Activated T-cell treated with anti-CD3 and anti-CD28 coated beads for 4 hours (primary cell): Measurements from ENCODE around the gene B3GALT5.

ENCODE experiments used
- DNase-seq: peaks from one replicate; pipeline ENCODE4 v3.0.0-alpha.2; 2020

Gene B3GALT5

DNA sequence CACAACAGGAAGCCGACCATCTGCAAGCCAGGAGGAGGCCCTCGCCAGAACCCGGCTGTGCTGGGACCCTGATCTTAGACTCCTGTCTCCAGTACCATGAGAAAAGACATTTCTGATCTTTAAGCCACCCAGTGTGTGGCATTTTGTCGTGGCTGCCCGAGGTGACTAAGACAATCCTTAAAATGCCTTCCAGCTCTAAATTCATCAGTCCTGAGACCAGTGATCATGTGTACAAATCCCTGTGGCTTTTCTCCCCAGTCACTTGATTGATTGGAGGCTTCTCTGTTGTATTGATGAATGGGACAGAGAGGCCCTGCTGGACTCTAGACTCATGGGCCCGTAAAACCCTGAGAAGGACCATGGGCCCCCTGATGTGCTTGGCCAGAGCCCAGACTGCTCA, 36.1 kb downstream of the B3GALT5 start:
- no peak for DNase-seq

DNA sequence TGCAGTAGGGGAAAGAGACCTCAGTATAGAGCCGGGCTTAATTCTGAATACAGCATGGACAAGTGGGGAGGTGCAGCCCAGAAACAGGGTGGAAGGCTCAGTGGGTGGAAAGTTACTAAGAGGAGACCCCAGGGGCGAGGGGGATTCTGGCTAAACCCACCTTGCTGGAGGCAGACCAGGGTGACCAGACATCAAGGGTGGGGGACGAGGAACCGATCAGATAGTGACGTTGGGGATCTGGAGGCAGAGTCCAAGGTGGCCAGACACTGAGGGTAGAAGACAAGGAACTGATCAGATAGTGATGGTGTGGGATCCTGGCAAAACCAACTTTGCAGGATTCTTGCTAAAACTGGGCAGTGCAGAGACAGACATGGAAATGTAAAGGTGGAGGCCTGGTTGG, 36.8 kb downstream of the B3GALT5 start:
- DNase-seq: no peak

DNA sequence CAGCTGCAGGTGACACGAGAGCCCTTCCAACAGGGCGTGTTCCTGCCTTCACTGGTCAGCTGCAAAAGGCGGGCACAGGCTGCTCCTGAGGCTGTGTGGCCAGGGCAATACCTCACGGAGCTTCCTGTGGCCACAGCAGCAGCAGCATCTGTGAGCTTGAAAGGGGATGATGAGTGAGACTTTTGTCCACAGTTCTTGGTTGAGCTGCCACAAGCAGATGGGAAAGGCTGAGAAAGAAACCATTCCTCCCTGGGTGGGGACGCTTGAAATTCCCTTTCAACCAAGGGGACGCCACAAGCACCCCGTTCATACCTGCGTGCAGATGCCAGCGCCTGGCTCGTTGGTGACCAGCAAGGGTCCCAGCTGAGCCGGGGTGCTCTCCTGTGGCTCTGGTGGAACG, 37.6 kb downstream of the B3GALT5 start:
- no peak for DNase-seq

DNA sequence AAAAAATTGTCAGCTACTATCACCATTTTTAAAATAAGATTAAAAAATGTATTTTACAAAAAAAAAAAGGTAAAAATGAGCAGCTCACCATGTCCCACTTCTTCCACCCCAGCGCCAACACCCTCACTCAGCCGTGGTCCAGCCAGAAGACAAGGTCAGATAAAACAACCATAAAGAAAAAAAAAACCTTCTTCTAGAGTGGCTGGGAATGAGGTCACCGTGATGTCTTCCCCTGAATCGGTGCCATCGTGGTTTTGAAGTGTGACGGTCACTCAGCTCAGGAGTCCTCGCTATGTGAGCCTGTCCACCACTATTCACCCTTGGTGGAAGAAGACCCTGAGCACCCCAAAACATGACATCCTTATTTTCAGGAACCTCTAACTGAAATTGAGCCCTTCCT, 38.1 kb downstream of the B3GALT5 start:
- no peak for DNase-seq

DNA sequence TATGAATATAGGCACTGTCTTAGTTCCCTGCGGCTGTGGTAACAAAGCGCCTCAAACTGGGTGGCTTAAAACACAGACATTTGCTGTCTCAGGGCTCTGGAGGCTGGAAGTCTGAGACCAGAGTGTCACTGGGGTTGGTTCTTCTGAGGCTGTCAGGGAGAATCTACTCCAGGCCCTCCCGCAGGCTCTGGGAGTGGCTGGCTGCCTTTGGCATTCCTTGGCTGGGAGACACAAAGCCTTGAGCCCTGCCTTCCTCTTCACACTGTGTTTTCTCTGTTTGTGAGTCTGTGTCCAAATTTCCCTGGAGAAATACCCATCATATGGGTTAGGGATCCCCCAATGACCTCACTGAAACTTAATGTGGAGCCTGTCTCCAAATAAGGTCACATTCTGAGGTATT, 38.5 kb downstream of the B3GALT5 start:
- DNase-seq: no peak

DNA sequence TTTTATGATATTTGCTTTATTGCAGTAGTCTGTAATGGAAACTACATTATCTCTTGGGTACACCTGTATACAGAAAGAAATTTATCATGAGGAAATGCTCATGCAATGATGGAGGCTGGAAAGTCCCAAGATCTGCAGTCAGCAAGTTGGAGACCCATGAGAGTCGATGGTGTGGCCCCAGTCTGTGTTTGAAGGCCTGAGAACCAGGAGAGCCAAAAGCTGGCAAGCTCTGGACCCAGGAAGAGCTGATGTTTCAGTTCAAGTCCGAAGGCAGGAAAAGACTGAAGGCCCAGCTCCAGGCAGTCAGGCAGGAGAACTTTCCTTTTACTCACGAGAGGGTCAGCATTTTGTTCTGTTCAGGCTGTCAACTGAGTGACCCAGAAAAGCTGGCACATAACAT, 42.2 kb downstream of the B3GALT5 start:
- DNase-seq: no peak

DNA sequence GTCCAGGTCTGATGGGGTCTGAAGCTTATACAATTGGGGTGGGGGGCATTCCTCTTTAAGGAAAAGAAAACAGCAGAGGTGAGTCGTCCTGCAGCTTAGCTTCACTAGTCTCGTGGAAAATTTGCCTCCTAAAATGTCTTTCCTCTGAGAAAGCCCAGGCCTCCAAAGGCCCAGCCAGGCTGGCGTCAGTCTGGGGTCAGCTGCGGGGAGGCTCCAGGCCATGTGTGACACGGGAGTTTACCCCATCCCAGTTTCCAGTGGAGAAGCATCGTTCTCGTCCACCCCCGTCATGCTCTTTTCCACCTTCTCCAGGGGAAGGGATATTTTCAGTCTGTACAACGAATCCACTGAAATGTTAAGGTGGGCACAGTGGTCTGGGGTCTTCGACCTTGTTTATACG, 42.8 kb downstream of the B3GALT5 start:
- no peak for DNase-seq

DNA sequence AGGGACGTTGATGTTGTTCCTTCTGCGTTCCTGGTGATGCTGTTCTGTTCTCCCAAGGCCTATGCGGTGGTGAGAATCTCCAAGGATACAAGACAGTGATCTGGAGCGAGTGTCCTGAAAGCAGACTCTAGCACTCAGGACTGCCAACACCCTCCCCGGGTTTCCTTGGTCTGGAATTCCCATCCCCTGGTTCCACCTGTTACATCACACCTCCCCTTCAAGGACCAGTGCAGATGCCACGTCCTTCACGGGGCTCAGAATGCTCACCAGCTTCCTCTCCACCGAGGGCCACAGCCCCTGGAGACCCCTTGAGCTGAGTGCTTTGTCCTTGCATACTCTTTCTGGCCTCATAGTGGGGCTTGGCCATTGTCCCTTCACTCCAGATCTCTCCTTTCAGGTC, 43.5 kb downstream of the B3GALT5 start:
- DNase-seq: no peak

DNA sequence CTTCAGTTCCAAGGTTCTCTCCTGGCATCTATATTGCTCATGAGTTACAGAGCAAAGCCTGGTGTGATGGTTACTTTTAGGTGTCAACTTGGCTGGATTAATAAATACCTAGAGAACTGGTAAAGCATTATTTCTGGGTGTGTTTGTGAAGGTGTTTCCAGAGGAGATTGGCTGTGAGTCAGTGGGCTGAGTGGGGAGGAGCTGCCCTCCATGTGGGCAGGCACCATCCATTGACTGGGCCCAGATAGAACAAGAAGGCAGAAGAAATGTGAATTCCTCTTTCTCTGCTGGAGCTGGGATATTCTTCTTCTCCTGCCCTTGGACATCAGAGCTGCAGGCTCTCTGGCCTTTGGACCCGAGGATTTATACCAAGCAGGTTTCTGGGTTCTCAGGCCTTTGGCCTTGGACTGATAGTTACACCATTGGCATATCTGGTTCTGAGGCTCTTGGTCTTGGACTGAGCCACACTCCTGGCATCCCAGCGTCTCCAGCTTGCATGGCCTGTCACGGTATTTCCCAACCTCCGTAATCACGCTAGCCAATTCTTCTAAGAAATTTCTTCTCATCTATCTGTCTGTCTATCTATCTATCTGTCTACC, 44.5 kb downstream of the B3GALT5 start:
- DNase-seq: no peak

DNA sequence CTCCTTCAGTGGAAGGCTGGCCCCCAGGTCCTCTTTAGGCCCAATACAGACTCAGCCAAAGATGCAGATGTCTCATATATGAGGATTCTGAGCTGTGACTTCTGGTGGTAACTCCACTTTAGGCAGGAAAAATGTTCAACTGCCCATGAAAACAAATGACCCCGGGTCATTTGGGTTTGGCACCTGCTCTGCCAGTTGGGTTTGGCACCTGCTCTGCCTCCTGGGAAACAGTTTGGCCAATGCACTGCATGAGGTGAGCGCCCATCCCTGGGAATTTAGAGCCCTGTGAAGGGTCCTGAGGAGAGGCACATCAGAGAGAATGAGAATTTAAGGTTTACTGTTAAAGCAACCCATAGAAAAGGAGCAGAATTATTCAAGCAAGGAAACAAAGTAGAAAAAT, 45.3 kb downstream of the B3GALT5 start:
- no peak for DNase-seq

DNA sequence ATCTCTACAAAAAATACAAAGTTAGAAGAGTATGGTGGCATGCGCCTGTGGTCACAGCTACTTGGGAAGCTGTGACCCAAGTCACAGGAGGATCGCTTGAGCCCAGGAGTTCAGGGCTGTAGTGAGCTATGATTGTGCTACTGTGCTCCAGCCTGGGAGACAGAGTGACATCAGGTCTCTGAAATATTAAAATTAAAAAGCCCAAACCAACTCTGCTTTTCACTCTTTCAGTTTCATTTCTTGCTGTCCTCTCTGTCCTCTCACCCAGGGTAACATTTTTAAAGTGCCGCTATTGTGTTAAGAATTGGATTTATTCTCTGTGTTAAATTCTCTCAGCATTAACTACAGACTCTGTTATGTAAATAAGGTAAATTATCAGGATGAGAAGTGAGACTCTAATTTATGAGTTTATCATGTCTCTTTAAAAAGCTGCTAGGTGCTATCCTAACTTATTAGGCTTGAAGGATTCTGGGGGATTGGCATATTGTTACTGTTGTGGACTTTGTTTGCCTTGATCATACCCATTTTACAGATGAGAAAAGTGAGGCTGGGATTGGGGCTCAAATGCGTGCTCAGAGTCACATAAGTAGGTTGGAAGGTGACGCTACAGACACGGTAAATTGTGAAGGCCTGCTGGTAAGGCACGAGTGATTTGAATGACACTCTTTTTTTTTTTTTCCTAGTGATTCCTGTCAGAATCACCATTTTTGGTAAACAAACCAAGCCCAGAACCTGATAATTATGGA, 46.5 kb downstream of the B3GALT5 start:
- no peak for DNase-seq

DNA sequence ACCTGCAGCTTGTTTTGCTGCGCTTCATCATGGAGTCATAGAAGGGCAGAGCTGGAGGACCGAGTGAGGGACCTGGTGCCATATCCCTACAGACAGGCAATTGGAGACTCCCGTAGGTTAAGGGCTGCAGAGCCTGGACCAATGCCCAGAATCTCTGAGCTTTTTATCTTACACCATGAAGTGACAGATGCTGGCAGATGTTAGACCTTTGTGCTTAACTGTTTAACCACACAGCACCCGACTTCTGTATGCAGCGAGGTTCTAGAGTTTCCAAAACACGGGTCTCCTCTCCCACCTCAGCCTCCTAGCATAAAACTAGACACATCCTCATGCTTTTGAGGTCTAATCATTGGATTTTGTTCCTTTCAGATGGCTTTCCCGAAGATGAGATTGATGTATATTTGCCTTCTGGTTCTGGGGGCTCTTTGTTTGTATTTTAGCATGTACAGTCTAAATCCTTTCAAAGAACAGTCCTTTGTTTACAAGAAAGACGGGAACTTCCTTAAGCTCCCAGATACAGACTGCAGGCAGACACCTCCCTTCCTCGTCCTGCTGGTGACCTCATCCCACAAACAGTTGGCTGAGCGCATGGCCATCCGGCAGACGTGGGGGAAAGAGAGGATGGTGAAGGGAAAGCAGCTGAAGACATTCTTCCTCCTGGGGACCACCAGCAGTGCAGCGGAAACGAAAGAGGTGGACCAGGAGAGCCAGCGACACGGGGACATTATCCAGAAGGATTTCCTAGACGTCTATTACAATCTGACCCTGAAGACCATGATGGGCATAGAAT, 47.6 kb downstream of the B3GALT5 start:
- DNase-seq: no peak

DNA sequence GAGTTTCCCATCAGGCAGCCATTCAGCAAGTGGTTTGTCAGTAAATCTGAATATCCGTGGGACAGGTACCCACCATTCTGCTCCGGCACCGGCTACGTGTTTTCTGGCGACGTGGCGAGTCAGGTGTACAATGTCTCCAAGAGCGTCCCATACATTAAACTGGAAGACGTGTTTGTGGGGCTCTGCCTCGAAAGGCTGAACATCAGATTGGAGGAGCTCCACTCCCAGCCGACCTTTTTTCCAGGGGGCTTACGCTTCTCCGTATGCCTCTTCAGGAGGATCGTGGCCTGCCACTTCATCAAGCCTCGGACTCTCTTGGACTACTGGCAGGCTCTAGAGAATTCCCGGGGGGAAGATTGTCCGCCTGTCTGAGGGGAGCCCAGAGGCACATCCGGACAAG, 48.4 kb downstream of the B3GALT5 start:
- no peak for DNase-seq

DNA sequence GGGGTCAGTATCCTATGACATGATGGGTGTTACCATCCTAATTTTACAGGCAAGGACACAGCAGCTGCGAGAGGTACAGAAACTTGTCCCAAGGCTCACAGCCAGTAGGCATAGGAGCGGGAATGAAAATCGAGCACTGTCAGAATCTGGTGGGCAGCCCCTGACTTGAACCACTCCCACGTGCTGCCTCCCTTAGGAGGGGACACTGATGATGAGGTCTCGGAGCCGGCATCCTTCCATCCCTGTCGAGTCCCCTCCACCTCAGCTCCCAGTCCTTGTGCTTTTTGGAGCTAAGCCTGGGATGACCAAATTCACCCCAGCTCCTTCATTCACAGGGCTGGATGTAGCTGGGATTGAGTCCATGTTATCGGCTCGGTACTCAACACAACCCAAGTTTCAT, 49.0 kb downstream of the B3GALT5 start:
- DNase-seq: no peak

DNA sequence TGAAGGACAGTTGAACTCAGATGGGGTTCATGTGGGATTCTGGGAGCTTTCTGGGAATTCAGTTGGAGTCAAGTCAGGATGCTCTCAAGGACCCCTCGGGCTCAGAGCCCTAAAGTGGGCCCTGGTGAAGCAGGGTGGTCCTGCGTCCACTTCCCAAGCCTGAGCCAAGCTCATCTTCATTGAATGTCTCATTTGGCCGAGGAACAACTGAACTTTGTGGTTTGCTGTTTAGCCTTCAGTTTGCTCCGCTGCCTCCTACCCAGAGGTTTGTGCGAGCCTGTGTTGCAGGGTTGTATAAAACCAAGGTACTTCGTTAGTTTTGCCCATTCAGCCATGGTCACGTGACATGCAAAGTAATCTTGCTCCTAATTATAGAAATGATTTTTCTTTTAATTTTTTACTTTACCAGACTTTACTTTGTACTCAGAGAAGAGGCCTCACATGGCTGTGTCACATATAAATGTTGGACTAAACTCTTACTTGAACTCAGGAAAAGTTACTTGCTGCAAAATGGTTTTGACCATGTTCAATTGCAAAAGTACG, 49.7 kb downstream of the B3GALT5 start:
- no peak for DNase-seq

DNA sequence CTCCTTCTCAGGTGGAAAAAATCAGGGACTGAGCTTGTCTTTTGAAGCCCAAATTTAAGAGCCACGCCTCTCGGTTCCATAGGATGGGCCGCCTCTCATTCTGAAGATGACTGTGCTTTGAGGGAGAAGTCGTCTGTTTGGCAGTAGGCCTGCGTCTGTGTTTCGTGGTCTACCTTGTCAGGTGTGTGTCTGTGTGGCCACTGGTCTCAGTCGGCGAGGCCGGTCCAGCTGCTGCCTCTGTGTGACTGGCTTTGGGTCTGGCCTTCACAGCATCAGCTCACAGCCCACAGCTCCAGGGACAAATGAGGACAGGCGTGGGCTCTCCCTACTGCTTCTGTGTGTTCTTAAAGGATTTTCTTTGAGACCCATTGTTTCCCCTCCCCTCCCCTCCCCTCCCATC, 50.3 kb downstream of the B3GALT5 start:
- DNase-seq: no peak

DNA sequence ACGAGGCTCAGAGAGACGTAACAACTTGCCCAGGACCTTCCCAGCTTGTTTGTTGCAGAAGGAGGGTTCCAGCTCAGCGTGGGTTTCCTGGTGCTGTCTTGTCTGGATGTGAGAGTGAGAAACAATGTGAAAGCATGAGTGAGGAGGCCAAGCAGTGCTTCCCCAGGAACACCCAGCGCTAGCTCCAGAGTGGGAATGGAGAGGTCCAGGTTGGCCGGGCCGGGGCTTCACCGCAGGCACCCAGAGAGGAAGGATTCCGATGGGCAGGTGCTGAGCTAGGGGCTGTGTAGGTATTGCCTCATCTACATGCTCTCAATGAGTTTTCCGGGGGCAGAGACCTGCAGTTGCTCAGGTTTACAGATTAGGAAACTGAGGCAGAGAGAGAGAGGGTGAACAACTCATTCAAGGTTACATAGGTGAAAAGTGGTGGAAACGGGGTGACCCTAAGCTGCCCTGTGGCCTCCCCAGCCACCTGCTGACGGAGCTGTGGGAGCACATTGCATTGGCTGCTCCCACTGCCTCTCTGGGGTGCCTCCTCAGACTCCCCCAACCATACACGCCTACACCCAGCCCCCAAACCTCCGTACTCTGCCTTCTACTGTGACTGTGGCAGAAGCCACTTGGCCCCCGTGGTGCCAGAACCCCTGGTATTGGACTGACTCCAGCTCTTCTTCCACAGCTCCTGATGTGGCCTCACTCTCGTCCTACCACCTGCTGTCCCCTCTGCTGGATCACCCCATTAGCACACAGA, 51.2 kb downstream of the B3GALT5 start:
- DNase-seq: no peak

DNA sequence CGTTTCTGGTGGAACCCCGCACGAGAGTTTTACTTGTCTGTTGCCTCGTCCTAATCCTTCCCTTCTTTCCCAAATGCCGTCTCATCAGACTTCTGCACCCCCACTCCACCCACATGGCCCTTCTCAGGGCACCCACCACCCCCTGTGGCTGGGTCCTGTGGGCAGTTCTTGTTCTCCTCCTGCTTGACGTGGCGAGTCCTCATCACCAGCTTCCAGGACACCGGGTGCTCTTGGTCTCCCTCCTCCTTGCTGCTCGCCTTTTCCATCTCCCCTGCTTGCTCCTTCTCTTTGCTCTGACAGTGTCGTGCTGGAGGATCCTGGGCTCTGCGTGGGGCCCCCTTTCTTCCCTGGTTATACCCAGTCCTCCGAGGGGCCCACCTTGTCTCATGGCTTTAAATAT, 51.8 kb downstream of the B3GALT5 start:
- DNase-seq: no peak

DNA sequence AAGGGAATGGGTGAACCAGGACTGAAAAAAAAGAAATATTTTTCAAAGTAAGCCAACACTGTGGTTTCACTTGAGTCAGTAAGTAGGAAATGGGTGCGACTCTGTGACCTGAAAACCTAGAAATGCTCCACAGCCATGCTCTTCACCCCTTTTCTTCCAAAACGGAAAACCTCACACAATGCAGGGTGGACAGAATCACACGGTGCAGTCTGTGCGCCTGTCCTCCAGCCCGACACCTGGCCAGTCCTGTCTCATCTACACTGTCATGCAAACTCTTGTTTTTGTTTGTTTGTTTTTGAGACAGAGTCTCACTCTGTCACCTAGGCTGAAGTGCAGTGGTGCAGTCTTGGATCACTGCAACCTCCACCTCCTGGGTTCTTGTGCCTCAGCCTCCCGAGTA, 53.3 kb downstream of the B3GALT5 start:
- no peak for DNase-seq

DNA sequence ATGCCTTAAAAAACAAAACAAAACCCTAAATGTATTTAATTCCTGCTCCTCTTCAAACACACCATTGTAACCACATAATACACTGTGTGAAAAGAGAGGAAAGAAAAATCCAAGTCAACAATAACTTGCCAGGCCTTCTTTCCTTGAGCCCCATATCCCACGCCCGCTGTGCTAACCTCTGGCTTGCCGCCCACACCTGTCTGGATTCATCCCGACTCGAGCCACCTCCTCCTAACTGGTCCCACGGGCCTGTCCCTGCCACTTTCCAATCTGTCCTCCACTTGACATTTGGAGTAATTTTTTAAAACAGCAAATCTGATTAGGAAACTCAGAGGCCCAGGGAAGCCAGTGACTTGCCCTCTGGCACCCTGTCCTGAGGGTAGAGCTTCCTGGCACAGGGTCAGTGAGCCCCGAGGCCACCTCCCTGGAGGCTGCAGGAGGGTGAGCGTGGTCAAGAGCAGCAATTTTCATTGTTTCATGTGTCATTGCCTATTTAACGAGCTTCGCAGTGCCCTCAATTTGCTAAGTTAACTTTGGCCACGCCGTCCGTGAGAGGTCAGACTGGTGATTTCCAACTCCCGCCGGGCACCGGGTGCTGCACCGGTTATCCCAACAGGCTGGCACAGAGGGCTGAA, 54.1 kb downstream of the B3GALT5 start:
- DNase-seq: no peak

DNA sequence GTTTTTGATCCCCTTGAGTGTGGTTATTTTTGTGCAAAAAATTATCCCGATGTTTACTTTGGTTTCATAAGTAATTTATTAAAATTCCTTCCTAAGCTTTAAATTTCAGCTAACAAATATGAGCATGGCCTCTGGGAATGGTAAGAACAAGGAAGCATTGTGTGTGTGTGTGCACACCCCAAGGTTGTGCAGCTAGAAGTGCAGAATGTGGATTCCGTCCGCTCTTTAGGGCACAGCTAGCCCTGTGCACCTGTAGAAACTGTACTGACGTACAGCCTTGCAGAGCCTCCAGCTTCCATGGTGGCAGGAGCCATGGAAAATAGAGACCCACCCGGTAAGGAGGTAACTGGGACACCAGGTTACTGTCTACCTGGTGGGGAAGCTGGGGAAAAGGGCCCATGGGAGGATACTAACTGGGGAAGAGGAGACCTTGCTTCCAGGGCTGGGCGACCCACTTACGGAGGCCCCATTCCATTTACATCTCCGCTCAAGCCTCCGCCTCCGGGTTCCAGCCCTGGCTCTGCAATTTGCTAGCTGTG, 54.7 kb downstream of the B3GALT5 start:
- no peak for DNase-seq

DNA sequence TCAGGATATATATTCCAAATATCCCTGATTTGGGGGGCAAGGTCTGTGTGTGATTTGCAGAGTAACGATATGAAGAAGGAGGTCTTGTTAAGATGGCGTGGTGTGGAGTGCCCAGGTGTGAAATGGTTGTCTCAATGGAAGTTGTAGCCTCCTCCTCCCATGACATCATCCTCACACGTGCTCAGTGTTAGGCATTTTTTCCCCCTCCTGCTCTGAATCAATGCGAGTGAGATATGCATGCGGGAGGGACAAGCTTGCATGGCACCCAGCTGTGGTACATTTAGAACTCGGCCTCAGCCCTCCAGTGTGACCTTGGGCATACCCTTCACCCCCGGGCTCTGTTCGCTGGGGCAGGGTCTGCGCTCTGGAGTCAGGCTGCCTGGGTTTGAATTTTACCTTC, 55.6 kb downstream of the B3GALT5 start:
- DNase-seq: no peak
